NCI-H1930 (cell line): Measurements from ENCODE around the gene HRH3.

Experiments used
- DNase-seq, 2 experiments: peaks; one replicate each; lab custom pipeline; 2025; lab: John Stamatoyannopoulos, UW

Gene HRH3

DNA sequence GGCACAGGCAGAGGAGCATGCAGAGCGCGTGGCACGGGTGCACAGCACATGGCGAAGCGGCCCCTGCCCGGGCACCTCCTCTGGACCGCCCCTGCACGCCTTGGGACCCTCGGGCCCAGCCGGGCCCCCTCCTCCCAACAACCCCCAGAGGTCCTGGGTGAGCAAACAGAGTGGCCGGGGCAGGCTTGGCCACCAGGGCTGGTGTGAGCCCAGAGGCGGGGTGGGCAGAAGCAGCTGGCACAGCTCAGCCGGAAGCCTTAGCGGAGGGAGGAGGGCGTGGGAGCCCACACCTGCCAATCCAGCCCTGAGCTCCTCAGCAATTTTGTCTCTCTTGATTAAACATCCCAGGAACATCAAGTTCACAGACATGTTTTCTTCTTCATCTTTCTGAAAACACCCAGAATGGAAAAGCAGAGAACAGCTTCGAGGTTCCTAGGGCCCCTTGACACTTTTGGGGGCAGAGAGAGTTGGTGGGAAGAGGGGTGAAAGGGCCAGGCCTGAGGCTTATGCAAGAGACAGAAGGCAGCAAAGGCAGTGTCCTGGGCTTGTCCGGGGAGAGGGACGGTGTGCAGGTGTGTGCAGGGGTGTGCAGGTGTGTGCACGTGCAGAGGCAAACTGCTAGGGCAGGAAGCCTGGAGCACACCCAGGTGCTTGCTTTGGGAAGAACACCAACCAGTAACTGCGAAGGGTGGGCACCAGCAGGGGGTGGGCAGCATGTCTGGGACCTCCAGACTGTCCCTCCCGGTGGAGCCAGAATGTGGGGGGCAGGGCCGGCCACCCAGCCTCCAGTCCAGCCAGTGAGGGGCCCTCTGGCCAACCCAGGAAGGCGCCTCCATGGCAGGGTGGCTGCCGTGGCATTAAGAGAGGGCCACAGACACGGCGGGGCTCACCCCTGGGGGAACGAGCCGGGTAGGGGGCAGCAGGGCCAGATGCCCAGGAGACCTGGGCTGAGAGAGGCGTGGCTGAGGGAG lies 4.8 kb downstream of the HRH3 start:
- DNase-seq = no peak

DNA sequence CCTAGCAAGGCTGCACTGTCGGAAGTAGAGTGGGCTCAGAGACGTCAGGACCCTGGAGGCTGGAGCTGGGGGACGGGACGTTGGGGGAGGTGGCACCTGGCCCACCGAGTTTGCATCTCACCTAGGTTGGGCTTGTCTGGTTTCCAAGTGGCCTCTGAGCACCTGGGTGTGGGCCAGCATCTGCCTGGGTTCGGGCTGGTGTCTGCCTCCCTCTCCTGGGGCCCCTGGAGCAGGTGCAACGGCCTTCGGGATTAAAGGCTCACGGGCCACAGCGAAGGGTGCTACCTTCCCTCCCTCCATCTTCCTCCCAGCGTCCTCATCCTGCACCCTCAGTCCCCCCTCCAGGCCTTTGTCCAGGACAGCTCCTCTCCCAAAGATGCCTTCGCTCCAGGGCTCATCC lies 6.0 kb downstream of the HRH3 start:
- no peak for DNase-seq

DNA sequence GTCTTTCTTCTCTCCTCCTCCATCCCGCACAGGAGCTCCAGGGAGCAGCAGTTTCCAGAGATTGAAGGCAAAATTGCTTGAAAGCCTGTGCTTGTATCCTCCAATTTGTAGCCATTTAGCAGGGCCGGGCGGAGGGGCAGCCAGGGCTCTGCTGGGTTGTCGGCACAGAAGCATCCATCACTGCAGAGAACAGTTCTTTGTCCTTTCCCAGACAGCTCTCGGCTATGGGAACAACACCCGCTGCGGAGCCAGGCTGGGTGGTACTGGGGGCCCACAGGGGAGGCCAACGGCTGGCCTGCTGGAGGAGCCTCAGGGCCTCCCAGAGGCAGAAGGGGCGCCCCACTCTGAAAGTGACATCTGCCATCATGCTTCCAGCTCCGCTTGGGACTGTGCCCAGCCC lies 7.8 kb downstream of the HRH3 start:
- DNase-seq = no peak

DNA sequence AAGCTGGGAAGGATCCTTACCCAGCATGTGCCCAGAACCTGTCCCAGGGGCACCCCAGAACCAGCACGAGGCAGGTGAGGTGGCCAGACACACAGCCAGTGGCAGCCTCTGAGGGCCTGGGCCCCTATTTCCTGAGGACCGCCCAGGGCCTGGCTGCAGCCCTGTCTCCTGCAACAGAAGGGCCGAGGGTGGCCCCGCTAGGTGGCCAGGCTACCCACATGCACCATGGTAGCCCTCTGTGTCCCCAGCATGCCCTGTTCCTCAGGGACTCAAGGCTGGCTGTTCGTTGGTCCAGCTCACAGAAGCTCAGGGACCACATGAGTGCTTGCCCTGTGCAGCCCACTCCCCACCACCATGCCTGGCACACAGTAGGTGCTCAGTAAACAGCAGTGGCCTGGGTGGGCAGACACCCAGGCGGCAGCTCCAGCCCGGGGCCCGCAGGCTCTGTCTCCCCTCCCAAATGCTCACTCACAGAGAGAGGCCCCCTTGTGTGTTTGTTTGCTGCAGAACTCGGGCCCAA lies 8.2 kb downstream of the HRH3 start:
- DNase-seq = no peak

DNA sequence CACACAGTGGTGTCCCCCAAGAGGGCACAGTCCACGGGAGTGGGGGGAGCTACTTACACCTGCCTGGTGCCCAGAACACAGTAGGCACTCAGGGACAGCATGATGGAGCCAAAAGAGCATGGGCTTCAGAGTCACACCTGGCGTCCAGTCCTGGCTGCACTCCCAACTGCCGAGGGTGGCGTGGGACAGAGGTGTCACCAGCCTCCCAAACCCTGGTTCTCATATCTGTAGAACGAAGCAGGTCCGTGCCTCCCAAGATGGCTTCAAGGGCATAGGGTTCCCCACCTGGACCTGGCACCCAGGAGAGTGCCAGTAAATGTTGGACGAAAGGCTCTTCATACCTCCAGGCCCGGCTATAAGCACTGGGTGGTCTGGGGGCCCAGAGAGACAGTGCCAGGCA lies 8.9 kb downstream of the HRH3 start:
- no peak for DNase-seq

DNA sequence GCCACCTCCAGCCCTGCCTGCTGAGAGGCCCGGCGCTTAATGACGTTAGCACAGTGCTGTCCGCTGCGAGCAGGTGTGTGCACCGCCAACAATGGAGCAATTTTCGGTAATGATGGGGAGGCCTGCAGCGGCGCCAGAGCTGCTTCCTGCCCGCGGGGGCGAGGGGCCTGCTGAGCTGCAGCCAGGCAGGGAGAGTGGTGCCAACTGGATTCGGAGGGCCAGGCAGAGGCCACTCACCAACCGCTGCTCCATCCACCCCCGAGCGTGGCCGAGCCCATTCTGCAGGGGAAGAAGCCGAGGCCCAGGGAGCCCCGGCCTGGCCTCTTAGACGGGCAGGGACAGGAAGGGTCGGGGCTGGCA lies 9.6 kb downstream of the HRH3 start:
- DNase-seq = peak; percentile 76 to 84

DNA sequence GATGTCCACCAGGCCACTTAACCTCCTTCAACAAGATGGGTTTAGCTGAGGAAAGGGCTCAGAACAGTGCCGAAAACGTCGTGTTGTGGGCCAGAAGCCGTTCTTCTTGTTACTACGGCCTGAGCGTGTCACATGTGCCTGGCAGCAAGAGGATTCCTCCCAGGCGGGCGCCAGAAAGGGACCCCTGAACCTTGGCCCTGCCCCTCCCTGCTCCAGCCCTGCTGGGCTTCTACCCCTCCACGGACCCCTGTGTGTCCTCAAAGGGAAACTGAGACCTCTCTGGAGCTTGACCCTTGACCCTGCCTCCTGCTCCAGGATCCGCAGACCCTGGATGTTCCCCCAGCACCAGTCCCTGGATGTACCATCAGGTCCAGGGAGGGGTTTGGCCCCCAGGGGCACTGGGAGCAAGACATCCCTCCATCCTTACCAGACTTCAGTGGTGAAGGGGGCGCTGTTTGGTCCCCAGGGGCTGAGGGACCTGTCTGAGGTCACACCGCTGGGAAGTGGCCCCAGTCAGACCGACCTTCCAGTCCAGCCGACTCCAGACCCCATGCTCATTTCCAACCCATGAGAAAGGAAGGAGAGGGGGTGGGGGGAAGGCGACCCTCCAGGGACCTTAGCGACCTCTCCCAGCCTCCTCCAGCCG lies 10.1 kb downstream of the HRH3 start:
- DNase-seq = peak in 1 of 2 experiments; percentile 74

DNA sequence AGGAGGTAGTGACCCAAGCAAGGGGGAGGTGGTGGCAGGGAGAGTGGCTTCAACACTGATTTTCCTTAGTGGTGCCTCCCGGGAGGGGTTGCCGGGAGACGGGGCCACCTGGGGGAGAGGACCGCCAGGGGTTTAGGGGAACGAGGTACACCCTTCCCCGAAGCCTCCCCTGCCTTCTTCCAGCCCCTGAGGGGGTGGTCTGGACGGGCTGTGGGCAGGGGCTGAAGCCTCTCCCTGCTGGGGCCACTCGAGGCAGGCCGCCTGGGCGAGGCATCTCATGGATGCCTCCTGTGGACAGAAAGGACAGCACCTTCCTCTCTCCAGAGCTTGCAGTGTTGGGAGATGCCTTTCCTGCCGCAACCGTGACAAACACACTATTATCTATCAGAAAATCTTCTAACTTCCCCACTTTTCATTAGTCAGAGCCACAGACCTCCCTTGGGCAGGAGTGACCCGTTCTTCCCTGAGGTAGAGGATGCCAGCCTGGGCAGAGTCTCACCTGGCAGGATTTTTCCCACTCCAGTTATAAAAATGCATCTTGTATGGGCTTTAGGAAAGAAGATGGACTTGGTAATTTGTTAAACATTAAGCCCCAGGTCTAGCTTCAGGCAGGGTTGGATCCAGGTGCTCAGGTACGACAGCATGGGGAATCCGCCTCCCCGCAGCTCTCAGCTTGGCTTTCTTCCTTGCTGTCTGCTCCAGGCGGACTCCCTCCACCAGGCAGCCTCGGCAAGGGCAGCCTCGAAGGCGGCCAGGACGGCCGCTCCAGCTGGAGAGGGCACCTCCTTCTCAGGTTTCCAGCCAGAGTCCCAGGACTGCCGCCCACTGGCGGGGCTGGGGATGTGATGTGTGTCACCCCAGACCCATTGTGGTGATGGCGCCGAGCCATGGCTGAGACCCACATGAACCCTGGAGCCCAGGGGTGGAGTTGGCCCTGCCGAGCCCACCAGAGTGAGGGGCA lies 11.0 kb downstream of the HRH3 start:
- DNase-seq = no peak

DNA sequence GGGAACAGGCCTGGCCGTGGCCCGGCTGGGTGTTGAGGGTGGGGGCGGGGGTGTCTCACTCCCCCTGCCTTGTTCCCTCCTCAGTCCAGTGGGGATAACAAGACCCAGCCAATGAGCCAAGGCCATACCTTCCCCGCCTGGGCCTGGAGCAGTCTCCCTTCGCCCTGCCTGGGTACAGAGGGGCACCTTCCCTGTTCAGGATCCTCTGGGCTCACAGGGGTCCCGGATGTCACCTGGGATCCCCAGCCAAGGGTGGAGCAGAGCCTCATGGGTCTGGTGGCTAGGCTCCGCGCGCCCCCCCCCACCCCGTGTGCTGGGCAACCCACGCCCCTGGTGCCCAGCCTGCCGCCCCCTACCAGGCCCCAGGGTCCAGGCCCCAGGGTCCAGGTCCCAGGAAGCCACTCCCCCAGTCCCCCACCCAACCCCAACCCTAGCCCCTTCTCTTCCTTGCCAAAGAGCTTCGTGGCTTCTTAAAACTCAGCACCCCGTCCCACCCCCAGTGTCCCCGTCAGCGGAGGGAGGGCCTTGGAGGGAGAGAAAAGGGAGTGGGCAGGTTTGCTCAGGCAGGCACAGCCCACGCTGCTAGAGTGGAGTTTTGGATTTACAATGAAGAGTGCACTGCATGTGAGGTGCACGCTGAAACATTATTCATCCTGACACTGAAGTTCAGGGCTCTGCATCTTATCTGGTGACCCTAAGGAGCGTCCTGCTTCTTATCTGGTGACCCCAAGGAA lies 11.8 kb downstream of the HRH3 start:
- no peak for DNase-seq

DNA sequence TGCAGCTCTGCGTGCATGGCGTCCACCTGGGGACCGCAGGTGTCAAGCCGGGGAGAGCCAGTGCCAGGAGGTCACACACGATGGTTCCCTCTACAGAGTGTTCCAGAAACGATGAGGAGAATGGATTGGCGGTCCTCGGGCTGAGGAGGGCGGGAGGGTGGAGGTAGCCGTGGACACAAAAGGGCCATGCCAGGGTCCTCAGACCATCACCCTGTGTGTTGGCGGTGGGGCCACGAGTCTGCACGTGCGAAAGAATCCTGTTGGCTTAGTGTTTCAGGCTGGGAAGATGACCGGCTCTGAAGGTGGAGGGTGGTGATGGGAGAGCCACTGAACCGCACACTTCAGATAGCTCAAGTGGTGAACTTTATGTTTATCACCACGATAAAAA lies 13.7 kb downstream of the HRH3 start:
- no peak for DNase-seq

DNA sequence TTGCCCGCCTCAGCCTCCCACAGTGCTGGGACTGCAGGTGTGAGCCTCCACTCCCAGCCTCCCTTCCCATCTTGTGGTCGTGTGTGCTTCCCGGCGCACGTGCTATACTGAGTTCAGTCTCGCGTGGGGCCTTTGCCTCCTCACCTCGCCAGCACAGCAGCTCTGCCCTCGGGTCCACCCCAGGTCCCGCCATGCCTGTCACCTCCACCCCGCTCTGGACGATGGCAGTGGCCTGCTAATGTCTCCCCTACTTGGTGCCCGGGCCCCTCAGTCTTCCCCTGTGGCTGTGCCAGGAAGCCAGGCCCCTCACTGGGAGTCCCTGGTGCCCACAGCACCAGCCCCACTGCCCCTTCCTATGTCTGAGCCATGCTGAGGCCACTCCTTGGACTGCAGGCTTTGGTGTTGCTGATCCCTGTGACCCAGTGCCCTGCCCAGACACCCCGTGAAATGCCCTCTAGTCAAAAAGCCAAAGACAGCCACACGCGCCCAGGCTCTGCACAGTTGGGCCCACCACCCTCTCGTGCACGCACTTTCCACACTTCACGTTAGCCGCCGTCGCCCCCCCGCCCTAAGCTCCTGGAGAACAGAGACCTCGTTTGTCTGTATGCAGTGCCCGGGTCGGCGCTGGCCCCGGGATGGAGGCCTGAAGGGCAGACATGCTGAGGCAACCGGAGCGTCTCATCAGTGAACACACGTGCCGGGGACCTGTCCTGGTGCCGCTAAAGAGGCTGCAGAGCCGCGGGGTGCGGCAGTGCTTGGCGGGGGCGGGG lies 14.3 kb downstream of the HRH3 start:
- no peak for DNase-seq

DNA sequence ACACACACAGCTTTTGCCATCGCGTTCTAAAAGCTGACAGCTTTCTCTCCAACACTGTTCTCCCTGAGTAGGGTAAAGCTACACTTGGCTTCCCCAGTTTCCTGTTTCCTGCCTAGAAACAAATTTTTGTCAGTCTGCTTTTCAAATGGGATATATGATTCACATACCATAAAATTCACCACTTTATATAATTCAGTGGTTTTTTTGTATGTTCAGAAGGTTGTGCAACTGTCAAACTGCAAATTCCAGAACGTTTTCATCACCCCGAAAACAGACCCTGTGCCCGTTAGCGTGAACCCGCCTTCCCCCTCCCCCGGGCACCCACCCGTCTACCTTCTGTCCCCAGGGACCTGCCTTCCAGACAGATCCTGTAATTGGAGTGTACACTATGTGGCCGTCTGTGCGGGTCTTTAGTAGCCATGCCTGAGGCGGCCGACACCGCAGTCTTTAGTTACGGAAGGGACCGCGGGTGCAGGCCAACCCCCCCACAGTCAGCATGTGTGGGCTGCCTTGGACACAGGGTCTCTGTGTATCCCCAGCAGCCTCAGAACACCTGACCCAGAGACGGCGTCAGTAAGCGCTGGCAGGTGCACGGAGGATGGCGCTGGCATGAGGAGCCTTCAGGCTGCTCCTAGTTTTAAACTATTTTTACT lies 16.6 kb downstream of the HRH3 start:
- no peak for DNase-seq

DNA sequence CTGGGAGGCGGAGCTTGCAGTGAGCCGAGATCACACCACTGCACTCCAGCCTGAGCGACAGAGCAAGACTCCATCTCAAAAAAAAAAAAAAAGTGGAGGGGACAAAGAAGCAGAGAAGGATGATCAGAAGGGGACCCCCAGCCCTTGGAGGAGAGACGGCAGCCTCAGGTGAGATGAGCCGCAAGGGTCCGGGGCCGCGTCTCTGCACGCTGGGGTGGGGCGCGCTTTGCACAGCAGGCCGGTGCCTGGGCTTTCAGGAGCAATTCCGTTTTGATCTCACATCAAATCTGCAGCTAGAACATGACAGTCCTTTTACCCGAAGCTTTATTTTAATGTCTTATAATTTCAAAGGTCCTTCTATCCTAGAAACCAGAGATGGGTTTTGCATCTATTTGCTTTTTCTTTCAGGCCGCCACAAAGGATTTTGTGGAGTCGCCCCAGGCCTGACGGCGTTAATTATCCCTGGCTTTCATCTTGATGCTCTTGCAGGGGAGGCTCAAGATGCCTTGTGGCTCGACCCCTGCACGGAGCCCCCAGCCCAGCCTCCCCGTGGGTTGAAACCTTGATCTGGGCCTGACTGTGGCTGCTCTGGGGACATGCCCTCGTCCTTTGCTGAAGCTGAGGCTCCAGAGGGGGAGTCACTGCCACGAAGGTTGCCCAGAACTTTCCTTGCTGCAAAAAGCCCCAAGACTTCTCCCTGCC lies 17.3 kb downstream of the HRH3 start:
- no peak for DNase-seq

DNA sequence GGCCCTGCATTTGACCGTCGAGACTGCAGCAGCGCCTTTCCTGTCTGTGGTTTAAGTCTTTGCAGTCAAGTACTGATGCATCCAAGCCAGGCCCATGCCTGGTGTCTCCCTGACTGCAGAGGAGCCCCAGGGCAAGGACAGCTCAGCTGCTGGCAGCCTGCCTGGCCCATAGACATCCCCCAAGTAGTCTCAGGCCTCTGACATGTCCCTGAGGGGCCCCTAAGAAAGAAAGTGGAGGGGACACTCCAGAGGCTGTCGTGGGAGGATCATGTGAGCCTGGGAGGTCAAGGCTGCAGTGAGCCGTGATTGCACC lies 18.0 kb downstream of the HRH3 start:
- no peak for DNase-seq

DNA sequence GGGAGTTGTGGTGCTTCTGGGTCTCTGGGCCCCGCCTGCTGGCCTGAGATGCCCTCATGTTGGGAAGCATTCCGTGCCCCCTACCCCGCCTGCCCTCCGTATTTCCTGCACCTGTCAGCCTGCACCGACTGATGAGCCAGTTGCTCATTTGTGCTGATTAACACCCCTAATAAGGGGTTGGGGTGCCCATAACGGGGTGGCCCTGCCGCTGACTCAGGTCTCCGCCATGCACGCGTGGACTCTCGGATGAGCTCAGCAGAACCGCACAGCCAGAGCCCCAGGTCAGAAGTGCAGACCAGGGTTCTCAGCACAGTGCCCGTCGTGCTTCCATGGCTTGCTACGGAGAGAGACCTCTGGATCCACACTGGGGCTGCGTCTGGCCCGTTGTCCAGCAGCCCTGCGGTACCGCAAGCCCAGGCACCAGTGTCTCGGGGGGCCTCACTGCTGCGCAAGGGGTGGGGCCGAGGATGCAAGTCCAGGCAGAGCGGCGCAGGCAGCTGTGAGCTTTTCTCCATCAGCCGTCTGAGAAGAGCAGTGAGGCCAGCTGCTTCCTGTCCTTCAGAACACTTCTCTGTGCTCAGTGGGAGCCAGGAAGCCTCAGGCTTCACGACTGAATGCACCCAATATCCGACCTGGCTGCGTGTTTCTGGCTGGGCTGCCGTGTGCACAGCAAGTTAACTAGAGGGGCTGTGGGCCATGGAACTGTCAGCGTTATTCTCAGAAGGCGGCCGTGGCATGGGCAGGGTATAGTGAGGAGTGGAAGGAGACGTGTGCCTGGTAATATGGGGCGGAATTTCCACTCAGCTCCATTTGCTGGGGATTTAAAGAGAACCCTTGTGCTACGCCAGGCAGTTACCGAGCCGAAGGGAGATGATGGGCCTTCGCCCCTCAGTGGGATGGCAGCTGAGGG lies 18.6 kb downstream of the HRH3 start:
- no peak for DNase-seq

DNA sequence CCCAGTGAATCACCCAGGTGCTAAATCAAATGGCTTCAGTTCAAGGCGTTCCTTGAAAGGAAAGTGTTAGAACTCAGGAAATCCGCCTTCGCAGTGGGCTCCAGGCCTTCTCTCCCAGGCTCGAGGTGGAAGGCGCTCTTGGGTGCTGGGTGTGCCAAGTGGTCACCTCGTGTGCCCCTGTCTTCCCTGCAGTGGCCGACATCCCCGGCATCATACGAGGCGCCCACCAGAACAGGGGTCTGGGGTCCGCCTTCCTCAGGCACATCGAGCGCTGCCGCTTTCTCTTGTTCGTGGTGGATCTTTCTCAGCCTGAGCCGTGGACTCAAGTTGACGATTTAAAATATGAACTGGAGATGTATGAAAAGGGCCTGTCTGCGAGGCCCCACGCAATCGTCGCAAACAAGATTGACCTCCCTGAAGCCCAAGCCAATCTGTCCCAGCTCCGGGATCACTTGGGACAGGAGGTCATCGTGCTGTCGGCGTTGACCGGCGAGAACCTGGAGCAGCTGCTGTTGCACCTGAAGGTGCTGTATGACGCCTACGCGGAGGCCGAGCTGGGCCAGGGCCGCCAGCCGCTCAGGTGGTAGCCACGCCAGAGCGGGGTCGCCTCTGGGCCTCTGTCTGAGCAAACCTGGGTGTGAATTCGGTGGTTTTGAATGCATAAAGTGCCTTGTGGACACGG lies 19.4 kb downstream of the HRH3 start:
- no peak for DNase-seq

DNA sequence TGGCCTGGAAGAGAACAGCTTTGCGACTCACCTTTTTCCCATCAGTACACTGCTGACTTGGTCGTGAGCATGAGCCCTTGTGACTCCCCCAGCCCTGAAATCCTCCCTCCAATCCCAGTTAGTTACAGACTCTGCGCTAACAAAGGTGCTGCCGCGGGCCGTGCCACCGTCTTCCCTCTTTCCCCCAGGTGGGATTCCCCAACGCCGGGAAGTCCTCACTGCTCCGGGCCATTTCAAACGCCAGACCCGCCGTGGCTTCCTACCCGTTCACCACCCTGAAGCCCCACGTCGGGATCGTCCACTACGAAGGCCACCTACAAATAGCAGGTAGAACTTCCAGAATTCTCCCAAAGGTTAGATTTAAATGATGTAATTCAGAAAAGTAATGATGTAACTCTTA lies 21.1 kb downstream of the HRH3 start:
- DNase-seq = no peak

DNA sequence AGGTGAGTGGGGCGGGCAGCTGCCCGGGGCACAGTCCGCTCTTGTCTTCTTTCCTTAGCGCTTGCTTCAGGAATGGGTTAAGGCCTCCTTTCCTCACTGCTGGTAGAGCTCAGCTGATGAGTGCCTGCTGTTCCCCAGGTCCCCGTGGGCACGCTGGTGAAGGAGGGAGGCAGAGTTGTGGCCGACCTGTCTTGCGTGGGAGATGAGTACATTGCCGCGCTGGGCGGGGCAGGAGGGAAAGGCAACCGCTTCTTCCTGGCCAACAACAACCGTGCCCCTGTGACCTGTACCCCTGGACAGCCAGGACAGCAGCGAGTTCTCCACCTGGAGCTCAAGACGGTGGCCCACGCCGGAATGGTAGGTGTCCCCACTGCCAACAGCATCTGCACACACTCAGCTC lies 21.6 kb downstream of the HRH3 start:
- no peak for DNase-seq
